Loucy (cell line): ENCODE results near the gene PTPRZ1.

Experiments used
- EZH2phosphoT487 ChIP-seq: fragments of 200-600 bp; IDR thresholded peaks from 2 replicates; pipeline ENCODE4 v1.6.1; 2018; ENCODE audit warnings: antibody characterized with exemption, mild to moderate bottlenecking, moderate library complexity, borderline replicate concordance
- TF ChIP-seq, protein P1 (sequence below): fragments of 200-600 bp; sonication (generic); conservative IDR thresholded peaks from 2 replicates; pipeline ENCODE4 v1.5.1; 2014; ENCODE audit warnings: mild to moderate bottlenecking, antibody characterized with exemption, low read length

DNA sequence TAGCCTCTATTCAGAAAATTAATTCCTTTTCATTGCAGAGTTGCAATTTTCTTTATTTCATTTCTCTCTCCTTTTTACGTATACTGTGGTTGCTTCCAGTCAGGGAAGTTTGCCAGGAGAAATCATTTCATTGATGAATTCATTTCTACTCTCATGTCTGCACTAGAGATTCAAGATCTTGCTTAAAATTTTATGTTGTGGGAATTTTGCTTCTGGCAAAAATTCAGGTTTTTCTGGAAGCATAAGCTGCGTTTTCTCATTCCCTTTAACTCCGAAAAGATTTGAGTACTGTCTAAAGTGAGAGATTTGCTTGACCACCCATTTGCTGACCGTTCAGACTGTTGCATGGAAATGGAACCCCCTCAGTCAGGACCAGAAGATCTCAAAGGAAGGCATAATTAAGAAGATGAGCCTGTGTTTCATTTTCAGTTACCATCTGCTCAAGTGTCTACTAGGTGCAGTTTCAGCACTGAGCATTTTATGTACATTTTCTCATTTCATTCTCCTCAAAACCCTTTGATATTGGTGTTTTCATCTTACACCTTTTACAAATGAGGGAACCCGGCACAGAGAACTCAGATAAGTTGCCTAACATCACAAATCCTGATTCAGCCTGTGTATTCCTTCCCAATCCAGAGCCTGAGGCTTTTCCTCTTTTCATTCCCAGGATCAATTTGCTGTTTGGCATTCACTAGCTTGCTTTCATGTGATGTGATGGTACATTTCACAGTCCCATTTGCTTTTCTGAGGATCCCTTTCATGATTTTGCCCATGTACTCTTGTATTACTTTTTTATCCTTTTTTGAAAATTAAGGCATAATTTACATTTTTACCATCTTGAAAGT lies 3.9 kb downstream of the PTPRZ1 start:
- TF ChIP-seq, protein P1, sequence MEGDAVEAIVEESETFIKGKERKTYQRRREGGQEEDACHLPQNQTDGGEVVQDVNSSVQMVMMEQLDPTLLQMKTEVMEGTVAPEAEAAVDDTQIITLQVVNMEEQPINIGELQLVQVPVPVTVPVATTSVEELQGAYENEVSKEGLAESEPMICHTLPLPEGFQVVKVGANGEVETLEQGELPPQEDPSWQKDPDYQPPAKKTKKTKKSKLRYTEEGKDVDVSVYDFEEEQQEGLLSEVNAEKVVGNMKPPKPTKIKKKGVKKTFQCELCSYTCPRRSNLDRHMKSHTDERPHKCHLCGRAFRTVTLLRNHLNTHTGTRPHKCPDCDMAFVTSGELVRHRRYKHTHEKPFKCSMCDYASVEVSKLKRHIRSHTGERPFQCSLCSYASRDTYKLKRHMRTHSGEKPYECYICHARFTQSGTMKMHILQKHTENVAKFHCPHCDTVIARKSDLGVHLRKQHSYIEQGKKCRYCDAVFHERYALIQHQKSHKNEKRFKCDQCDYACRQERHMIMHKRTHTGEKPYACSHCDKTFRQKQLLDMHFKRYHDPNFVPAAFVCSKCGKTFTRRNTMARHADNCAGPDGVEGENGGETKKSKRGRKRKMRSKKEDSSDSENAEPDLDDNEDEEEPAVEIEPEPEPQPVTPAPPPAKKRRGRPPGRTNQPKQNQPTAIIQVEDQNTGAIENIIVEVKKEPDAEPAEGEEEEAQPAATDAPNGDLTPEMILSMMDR, result no peak
- no peak for TF ChIP-seq EZH2phosphoT487
